Osteoblast (primary cell): ENCODE results near the gene GRIN2C. TPM values are rescaled to one million over a fixed set of nuclear protein-coding genes. Genes with fewer than 3 reads are reported as not detected.

Experiments
- DNase-seq: peaks from one replicate; pipeline ENCODE4 v3.0.0; 2011; ENCODE audit warnings: low spot score, mixed read lengths; ENCODE audit not compliant: insufficient read length; ENCODE audit errors: missing footprints
- H2AFZ ChIP-seq: 2 replicates; pipeline ENCODE4 v1.6.0; 2011; ENCODE audit warnings: mild to moderate bottlenecking, low read length
- H3K27ac ChIP-seq: 2 replicates; pipeline ENCODE4 v1.5.1; 2011; ENCODE audit warnings: mild to moderate bottlenecking, low read depth, low read length, moderate library complexity
- H3K27me3 ChIP-seq: 2 replicates; pipeline ENCODE4 v1.6.0; 2012; ENCODE audit warnings: mild to moderate bottlenecking, control low read depth, inconsistent platforms, low read length, moderate library complexity; ENCODE audit not compliant: insufficient read depth
- H3K36me3 ChIP-seq: 2 replicates; pipeline ENCODE4 v1.5.1; 2011; ENCODE audit warnings: mild to moderate bottlenecking, low read length, control low read depth, moderate library complexity; ENCODE audit not compliant: insufficient read depth
- H3K4me1 ChIP-seq: 2 replicates; pipeline ENCODE4 v1.5.1; 2011; ENCODE audit warnings: mild to moderate bottlenecking, low read length, control low read depth, moderate library complexity; ENCODE audit not compliant: insufficient read depth
- H3K4me2 ChIP-seq: 2 replicates; pipeline ENCODE4 v1.6.0; 2011; ENCODE audit warnings: mild to moderate bottlenecking, low read length; ENCODE audit not compliant: insufficient read depth
- H3K4me3 ChIP-seq: fragments of 200-600 bp; sonication (generic); 3 replicates; pipeline ENCODE4 v1.5.1; 2012; ENCODE audit warnings: mild to moderate bottlenecking, low read length, inconsistent platforms; ENCODE audit not compliant: insufficient read depth
- H3K79me2 ChIP-seq: 2 replicates; pipeline ENCODE4 v1.6.0; 2012; ENCODE audit warnings: mild to moderate bottlenecking, low read length, control low read depth, inconsistent platforms; ENCODE audit not compliant: insufficient read depth
- H3K9me3 ChIP-seq: 2 replicates; pipeline ENCODE4 v1.5.1; 2011; ENCODE audit warnings: low read depth, low read length, control low read depth
- H4K20me1 ChIP-seq: 2 replicates; pipeline ENCODE4 v1.6.0; 2012; ENCODE audit warnings: mild to moderate bottlenecking, low read length, control low read depth; ENCODE audit not compliant: insufficient read depth
- CTCF ChIP-seq: IDR thresholded peaks from 2 replicates; pipeline ENCODE4 v1.5.1; 2011; ENCODE audit warnings: mild to moderate bottlenecking, low read depth, low read length, moderate library complexity; ENCODE audit errors: extremely low read depth
- total RNA-seq: library from RNA; depleted of rRNA; stranded (reverse); fragments of >200 nt; gene quantifications from 2 replicates; pipeline ENCODE4 v1.2.3, GENCODE V29; 2012

Gene GRIN2C
- total RNA-seq, 1 donor, result 0.72 TPM

- Histone ChIP-seq H3K4me3 (no peak overlapping the region), H3K27ac (no peak overlapping the region), H4K20me1 (peaks cover 8% of the 10 kb centered on the region), H3K9me3 (no peaks in the 10 kb centered on the region), H2AFZ (no peak overlapping the region), H3K79me2 (no peaks in the 10 kb centered on the region), H3K36me3 (peaks cover 2% of the 10 kb centered on the region), H3K4me2 (no peak overlapping the region), H3K27me3 (no peaks in the 10 kb centered on the region), H3K4me1 (no peaks in the 10 kb centered on the region)
- no peak for DNase-seq
- TF ChIP-seq CTCF, result no peak
These were observed 47.3 kb downstream of the GRIN2C start for GRCh38 chr17:74812109-74813009.

- Histone ChIP-seq H3K27ac (no peak overlapping the region), H3K36me3 (no peaks in the 10 kb centered on the region), H3K9me3 (no peaks in the 10 kb centered on the region), H4K20me1 (peaks cover 7% of the 10 kb centered on the region), H2AFZ (no peak overlapping the region), H3K4me2 (no peak overlapping the region), H3K4me3 (no peak overlapping the region), H3K27me3 (no peaks in the 10 kb centered on the region), H3K4me1 (no peaks in the 10 kb centered on the region), H3K79me2 (no peaks in the 10 kb centered on the region)
- no peak for TF ChIP-seq CTCF
- DNase-seq, result no peak
These were observed 48.8 kb downstream of the GRIN2C start for GRCh38 chr17:74810699-74811485.

GRCh38 chr17:74808714-74809430, 50.8 kb downstream of the GRIN2C start:
- Histone ChIP-seq H3K27me3 (no peaks in the 10 kb centered on the region), H3K36me3 (no peaks in the 10 kb centered on the region), H3K9me3 (no peaks in the 10 kb centered on the region), H3K4me2 (no peak overlapping the region), H3K79me2 (no peaks in the 10 kb centered on the region), H3K27ac (no peak overlapping the region), H3K4me1 (no peaks in the 10 kb centered on the region), H2AFZ (no peak overlapping the region), H3K4me3 (no peak overlapping the region), H4K20me1 (peaks cover 6% of the 10 kb centered on the region)
- DNase-seq, result no peak
- no peak for TF ChIP-seq CTCF
